MM.1S (cell line): Measurements from ENCODE around the gene CEP68.

ENCODE experiments used
- DNase-seq: peaks from one replicate; pipeline ENCODE4 v3.0.0-alpha.2; 2015
- H2AFZ ChIP-seq: fragments of 300-600 bp; sonication (generic); 2 replicates; pipeline ENCODE4 v1.6.0; 2016; ENCODE audit warnings: antibody characterized with exemption, low read length
- H3F3A ChIP-seq: fragments of 300-600 bp; sonication (generic); 2 replicates; pipeline ENCODE4 v1.6.1; 2016; ENCODE audit warnings: mild to moderate bottlenecking, antibody characterized with exemption, low read length, moderate library complexity, mixed read lengths; ENCODE audit not compliant: insufficient read depth
- H3K27ac ChIP-seq: fragments of 300-600 bp; sonication (generic); 2 replicates; pipeline ENCODE4 v1.5.1; 2016; ENCODE audit warnings: mild to moderate bottlenecking, low read length
- H3K27me3 ChIP-seq: fragments of 300-600 bp; sonication (generic); replicated peaks from 2 replicates; pipeline ENCODE4 v1.6.0; 2016; ENCODE audit warnings: low read length; ENCODE audit not compliant: insufficient read depth
- H3K36me3 ChIP-seq: fragments of 300-600 bp; sonication (generic); replicated peaks from 2 replicates; pipeline ENCODE4 v1.6.1; 2016; ENCODE audit warnings: mild to moderate bottlenecking, low read length, mixed read lengths; ENCODE audit not compliant: insufficient read depth
- H3K4me1 ChIP-seq: fragments of 300-600 bp; sonication (generic); 2 replicates; pipeline ENCODE4 v1.6.1; 2016; ENCODE audit warnings: low read length, mixed read lengths
- H3K4me2 ChIP-seq: fragments of 300-600 bp; sonication (generic); 2 replicates; pipeline ENCODE4 v1.6.0; 2016; ENCODE audit warnings: low read depth, low read length
- H3K4me3 ChIP-seq: fragments of 300-600 bp; sonication (generic); 2 replicates; pipeline ENCODE4 v1.5.1; 2016; ENCODE audit warnings: low read length, mixed read lengths
- H3K79me2 ChIP-seq: fragments of 300-600 bp; sonication (generic); 2 replicates; pipeline ENCODE4 v1.6.1; 2016; ENCODE audit warnings: mixed run types, low read length, mixed read lengths
- H3K9ac ChIP-seq: fragments of 300-600 bp; sonication (generic); 2 replicates; pipeline ENCODE4 v1.6.1; 2016; ENCODE audit warnings: low read length, mixed read lengths
- H3K9me2 ChIP-seq: fragments of 300-600 bp; sonication (generic); replicated peaks from 2 replicates; pipeline ENCODE4 v1.6.1; 2016; ENCODE audit warnings: mild to moderate bottlenecking, low read length, mixed read lengths; ENCODE audit not compliant: insufficient read depth
- H3K9me3 ChIP-seq: fragments of 300-600 bp; sonication (generic); replicated peaks from 2 replicates; pipeline ENCODE4 v1.6.1; 2016; ENCODE audit warnings: mild to moderate bottlenecking, low read length, mixed read lengths; ENCODE audit not compliant: insufficient read depth
- H4K20me1 ChIP-seq: fragments of 300-600 bp; sonication (generic); 2 replicates; pipeline ENCODE4 v1.6.1; 2016; ENCODE audit warnings: mild to moderate bottlenecking, low read length, moderate library complexity, mixed read lengths; ENCODE audit not compliant: insufficient read depth
- CTCF ChIP-seq: fragments of 300-600 bp; sonication (generic); IDR thresholded peaks from 2 replicates; pipeline ENCODE4 v1.5.1; 2016; ENCODE audit warnings: antibody characterized with exemption, low read length, mixed read lengths
- EZH2 ChIP-seq: fragments of 300-600 bp; sonication (generic); optimal IDR thresholded peaks from 2 replicates; pipeline ENCODE3; 2017; ENCODE audit warnings: low read depth, mild to moderate bottlenecking, antibody characterized with exemption, low read length, mixed read lengths
- EZH2phosphoT487 ChIP-seq: fragments of 300-600 bp; sonication (generic); IDR thresholded peaks from 2 replicates; pipeline ENCODE4 v1.6.1; 2018; ENCODE audit warnings: antibody characterized with exemption, low read length

Gene CEP68

GRCh38 chr2:65075605-65076344, 19.6 kb downstream of the CEP68 start:
- Histone ChIP-seq H3K9me2 (no peaks in the 10 kb centered on the region), H3K36me3 (no peaks in the 10 kb centered on the region), H3K4me1 (peaks cover 33% of the 10 kb centered on the region), H3K4me3 (no peak overlapping the region), H3K79me2 (no peaks in the 10 kb centered on the region), H3K9ac (no peak overlapping the region), H3F3A (0 out of 2 replicates have a peak, but pooled peaks cover 10% of the 10 kb centered on the region), H3K27ac (no peak overlapping the region), H3K27me3 (no peaks in the 10 kb centered on the region), H4K20me1 (no peaks in the 10 kb centered on the region), H2AFZ (no peak overlapping the region), H3K9me3 (no peaks in the 10 kb centered on the region), H3K4me2 (no peak overlapping the region)
- no peak for DNase-seq
- TF ChIP-seq EZH2 (no peak), EZH2phosphoT487 (no peak), CTCF (no peak)

- no peak for TF ChIP-seq EZH2phosphoT487
- no peak for TF ChIP-seq CTCF
- no peak for TF ChIP-seq EZH2
- DNase-seq = no peak
- Histone ChIP-seq H4K20me1 (no peaks in the 10 kb centered on the region), H3K36me3 (no peaks in the 10 kb centered on the region), H3F3A (0 out of 2 replicates have a peak, but pooled peaks cover 10% of the 10 kb centered on the region), H3K4me1 (peaks cover 31% of the 10 kb centered on the region), H3K4me2 (no peak overlapping the region), H3K79me2 (no peaks in the 10 kb centered on the region), H3K4me3 (no peak overlapping the region), H3K9ac (no peak overlapping the region), H3K27me3 (no peaks in the 10 kb centered on the region), H2AFZ (no peak overlapping the region), H3K9me3 (no peaks in the 10 kb centered on the region), H3K27ac (no peak overlapping the region), H3K9me2 (no peaks in the 10 kb centered on the region)
Measured at GRCh38 chr2:65076345-65076710, 20.1 kb downstream of the CEP68 start.

GRCh38 chr2:65077898-65078297, 21.7 kb downstream of the CEP68 start:
- no peaks in the 10 kb centered on the region for H4K20me1 ChIP-seq
- no peak overlapping the region for H3K27ac ChIP-seq
- no peak overlapping the region for H3K4me2 ChIP-seq

More at GRCh38 chr2:65077898-65078297, 21.7 kb downstream of the CEP68 start:
- no peak overlapping the region for H2AFZ ChIP-seq
- 0 out of 2 replicates have a peak, but pooled peaks cover 10% of the 10 kb centered on the region for H3F3A ChIP-seq
- no peaks in the 10 kb centered on the region for H3K27me3 ChIP-seq
- no peaks in the 10 kb centered on the region for H3K9me3 ChIP-seq
- TF ChIP-seq CTCF (no peak), EZH2phosphoT487 (no peak), EZH2 (no peak)
- peaks cover 16% of the 10 kb centered on the region for H3K4me1 ChIP-seq
- no peak overlapping the region for H3K4me3 ChIP-seq
- DNase-seq = no peak
- no peak overlapping the region for H3K9ac ChIP-seq
- no peaks in the 10 kb centered on the region for H3K79me2 ChIP-seq
- no peaks in the 10 kb centered on the region for H3K9me2 ChIP-seq
- H3K36me3 ChIP-seq = peaks cover 1% of the 10 kb centered on the region; the same call in 1 of the 2 replicates
